Measurements from ENCODE around the gene HHAT.
"Not testable (repeated sequence)": the region's sequence is repeated elsewhere in the genome, so short reads cannot be mapped to it uniquely, and the experiment has no call there.

The HHAT gene

DNA sequence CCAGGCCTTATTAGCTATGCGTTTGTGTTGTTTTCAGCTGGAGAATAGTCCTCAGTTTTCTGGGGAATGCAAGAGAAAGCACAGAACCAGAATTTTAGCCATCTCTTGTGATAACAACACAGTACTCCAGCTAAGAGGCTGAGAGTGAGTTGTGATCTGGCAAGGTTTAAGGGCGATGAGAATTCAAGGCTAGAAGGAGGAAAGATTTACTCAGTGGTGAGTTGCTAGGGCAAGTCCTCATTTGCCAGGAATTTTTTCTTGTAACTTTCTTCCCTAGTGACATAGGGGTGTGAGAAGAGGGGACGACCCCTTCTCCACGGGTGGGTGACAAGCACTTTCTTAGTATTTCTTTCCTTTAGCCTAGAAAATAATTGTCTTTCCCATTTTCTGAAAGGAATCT is 53.2 kb downstream of the HHAT start:
- H3K4me3 Mint-ChIP-seq: no peak overlapping the region
- H3K9me3 Mint-ChIP-seq: no peaks in the 10 kb centered on the region
- ATAC-seq (no peak), DNase-seq (ENCODE audit: low spot score in 2 of 2) (no peak)
- H3K27ac Mint-ChIP-seq: no peak overlapping the region
- H3K36me3 Mint-ChIP-seq: no peaks in the 10 kb centered on the region
- H3K4me1 Mint-ChIP-seq: peaks cover under 1% of the 10 kb centered on the region

DNA sequence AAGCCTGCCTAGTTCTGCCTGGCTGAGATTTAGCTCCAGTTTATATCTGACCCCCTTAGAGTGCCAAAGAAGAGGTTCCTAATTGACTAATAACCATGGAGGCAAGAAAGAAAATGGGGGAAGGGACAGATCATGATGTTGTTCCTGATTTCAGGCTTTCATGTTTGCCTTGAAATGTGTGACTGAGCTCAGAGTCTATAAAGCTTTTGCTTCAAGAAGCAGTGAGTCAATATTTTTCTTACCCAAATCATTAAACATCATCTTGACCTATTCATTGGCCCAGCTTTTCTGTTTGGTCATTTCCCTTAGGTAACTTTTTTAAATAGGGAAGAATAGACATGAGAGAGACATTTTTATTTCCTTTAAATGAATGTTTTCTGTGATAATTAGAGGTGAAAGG is 55.9 kb downstream of the HHAT start:
- H3K9me3 Mint-ChIP-seq: no peaks in the 10 kb centered on the region
- DNase-seq (ENCODE audit: low spot score in 2 of 2): no peak
- ATAC-seq: no peak
- H3K27ac Mint-ChIP-seq: no peak overlapping the region
- H3K4me1 Mint-ChIP-seq: no peaks in the 10 kb centered on the region
- no peaks in the 10 kb centered on the region for H3K36me3 Mint-ChIP-seq
- no peak overlapping the region for H3K4me3 Mint-ChIP-seq

DNA sequence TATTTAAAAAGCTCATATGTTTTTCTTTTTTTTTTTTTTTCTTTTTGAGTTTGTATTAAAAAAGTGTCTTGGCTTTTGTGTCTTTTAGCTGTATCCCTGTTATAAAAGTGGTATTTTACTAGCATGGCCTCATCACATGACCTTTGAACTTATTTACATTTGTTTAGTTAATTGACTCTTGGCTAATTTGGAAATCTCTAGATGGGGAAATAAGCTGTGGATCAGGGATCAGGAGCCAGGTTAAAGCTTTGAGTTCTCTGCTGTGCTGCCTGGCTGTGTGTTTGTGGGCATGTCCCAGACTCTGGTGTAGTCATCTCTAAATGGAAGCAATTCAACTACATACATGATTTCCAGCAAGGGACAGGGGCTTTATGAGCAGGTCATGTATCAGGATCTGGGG is 56.5 kb downstream of the HHAT start:
- Mint-ChIP-seq H3K4me1 (no peaks in the 10 kb centered on the region), H3K9me3 (no peaks in the 10 kb centered on the region), H3K27ac (no peak overlapping the region), H3K4me3 (no peak overlapping the region), H3K36me3 (no peaks in the 10 kb centered on the region)
- ATAC-seq (no peak), DNase-seq (ENCODE audit: low spot score in 2 of 2) (no peak)

DNA sequence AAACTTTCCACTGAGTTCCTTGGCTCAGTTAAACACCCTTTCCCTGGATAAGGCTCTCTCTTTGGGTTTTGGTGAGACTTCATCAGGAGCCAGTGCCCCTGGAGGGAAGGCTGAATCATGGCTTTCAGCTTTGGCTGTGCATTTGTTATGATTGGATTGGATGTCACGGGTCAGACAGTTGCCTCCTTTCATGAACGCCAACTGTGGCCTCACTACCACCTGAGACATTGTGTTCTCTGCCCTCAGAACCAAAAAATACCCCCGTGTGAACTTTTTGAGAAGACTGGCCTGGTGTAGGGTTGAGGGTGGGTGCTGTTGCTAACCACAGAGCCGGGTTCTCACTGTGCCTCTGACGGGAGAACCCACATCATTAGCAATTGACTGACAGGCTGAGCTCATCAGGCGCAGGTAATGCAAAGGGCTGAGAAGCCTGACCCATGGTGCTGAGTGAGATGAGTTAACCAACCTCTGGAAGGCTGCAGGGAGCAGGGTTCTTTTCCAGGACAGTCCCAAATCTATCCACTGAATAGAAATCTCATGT is 65.6 kb downstream of the HHAT start:
- ATAC-seq: peak; percentile 87
- H3K9me3 Mint-ChIP-seq: no peaks in the 10 kb centered on the region
- peaks cover 23% of the 10 kb centered on the region for H3K4me1 Mint-ChIP-seq
- H3K36me3 Mint-ChIP-seq: peaks cover 7% of the 10 kb centered on the region
- no peak overlapping the region for H3K4me3 Mint-ChIP-seq
- peak in 1 of 2 donors; percentile 45 for DNase-seq (ENCODE audit: low spot score in 2 of 2)
- no peak overlapping the region for H3K27ac Mint-ChIP-seq

DNA sequence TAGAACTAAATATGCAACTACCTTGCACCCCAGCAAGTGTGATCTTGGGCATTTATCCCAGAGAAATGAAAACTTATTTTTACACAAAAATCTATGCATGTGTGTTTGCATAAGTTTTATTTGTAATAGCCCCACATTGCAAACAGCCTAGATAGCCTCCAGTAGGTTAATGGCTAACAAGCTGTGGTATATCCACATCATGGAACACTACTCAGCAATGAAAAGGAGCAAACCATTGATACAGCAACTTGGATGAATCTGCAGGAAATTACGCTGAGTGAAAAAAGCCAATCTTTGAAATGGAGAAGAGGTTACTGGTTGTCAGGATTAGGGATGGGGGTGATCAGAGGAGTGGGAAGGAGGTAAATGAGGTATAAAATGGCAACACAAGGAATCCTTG is 67.8 kb downstream of the HHAT start:
- Mint-ChIP-seq H3K9me3 (no peaks in the 10 kb centered on the region), H3K36me3 (peaks cover 7% of the 10 kb centered on the region), H3K4me3 (no peak overlapping the region), H3K4me1 (peaks cover 39% of the 10 kb centered on the region), H3K27ac (peak overlapping the region; percentile 35)
- no peak for DNase-seq (ENCODE audit: low spot score in 2 of 2)
- no peak for ATAC-seq

DNA sequence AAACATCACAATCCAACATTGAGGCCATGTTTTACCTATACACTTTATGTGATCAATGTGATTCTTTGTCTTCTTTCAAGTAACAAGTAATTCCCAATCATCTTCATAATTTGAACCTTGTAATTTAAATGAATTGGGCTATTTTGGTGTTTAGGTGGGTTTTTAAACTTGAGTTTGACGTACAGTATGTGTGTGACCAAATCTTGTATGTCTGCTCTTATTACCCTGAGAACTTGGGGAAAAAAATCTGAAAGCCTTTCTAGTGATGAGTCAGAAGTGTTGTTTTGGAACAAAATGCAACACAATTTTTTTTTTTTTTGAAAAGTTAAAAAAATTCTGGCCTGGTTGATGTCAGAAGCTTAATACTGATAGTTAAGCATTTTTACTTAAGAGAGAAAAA is 68.5 kb downstream of the HHAT start:
- no peaks in the 10 kb centered on the region for H3K9me3 Mint-ChIP-seq
- ATAC-seq: no peak
- H3K36me3 Mint-ChIP-seq: peaks cover 7% of the 10 kb centered on the region
- no peak for DNase-seq (ENCODE audit: low spot score in 2 of 2)
- H3K4me3 Mint-ChIP-seq: no peak overlapping the region
- H3K27ac Mint-ChIP-seq: no peak overlapping the region
- peaks cover 39% of the 10 kb centered on the region for H3K4me1 Mint-ChIP-seq

DNA sequence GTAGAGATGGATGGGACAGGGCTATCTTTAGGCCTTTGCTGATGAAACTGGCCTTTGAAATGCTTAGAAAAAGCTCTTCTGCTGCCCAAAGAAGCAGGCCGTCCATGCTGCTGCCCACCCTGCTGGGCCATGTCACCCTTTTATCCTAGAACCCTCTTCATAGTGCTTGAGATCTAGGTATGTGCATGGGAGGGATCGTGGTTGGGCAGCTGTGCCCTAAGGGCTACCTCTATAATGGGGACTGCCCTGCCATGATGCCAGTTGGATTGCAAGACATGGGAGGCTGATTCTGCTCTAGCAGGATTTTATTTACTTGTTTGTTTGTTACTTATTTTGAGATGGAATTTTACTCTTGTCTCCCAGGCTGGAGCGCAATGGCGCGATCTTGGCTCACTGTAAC is 69.0 kb downstream of the HHAT start:
- H3K27ac Mint-ChIP-seq: no peak overlapping the region
- DNase-seq (ENCODE audit: low spot score in 2 of 2): peak in 1 of 2 donors; percentile 42
- no peaks in the 10 kb centered on the region for H3K9me3 Mint-ChIP-seq
- ATAC-seq: no peak
- H3K36me3 Mint-ChIP-seq: peaks cover 7% of the 10 kb centered on the region
- peaks cover 39% of the 10 kb centered on the region for H3K4me1 Mint-ChIP-seq
- no peak overlapping the region for H3K4me3 Mint-ChIP-seq

DNA sequence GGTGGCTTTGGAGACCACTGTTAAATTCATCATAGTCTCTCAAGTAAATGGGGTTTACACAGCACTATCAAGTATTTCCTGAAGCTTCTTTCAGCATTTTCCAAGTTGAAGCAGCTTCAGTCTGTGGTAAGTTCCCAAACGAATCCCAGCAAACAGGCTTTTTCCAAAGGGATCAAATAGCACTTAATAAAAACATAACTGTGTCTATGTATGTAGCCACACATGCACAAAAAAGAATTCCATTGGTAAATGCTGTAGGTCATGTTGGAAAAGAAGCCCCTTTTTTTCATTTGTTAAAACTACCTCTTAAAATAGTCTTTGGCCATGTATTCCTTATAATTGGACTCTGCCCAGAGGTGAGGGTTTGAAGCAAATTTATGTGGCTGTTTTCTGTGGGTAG is 69.8 kb downstream of the HHAT start:
- Mint-ChIP-seq H3K4me1 (peaks cover 37% of the 10 kb centered on the region), H3K36me3 (peaks cover 6% of the 10 kb centered on the region), H3K9me3 (no peaks in the 10 kb centered on the region), H3K4me3 (no peak overlapping the region), H3K27ac (no peak overlapping the region)
- DNase-seq (ENCODE audit: low spot score in 2 of 2): no peak
- no peak for ATAC-seq

DNA sequence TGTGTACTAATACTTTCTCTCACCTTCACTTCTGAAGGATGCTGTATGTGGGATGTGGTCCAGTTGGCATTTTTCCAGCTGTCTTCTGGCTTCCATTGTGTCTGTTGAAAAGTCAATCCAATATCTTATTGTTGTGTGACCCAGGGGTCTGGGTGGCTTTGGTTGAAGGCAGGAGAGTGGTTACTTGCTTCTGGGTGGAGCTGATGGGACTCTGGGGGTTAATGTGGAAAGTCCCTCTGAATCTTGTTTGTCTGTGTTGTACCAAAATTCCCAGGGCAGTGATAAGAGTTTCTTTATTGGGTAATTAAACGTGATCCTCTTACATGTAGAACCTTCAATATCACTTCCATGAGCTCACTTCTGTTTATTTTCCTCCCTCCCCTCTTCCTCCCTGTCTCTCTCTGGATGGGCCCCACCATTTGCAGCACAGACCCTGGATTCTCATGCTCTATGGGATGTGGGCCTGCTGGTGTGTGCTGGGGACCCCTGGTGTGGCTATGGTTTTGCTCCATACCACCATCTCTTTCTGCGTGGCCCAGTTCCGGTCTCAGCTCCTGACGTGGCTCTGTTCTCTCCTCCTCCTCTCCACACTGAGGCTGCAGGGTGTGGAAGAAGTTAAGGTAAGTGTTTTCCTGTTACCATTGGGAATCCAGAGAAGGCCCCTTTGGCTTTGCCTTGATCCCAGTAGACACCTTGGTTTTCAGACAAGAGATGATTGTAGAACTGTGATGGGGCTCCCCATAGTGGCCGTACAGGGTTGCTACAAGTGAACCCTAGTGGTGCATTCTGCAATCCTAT is 71.5 kb downstream of the HHAT start:
- Mint-ChIP-seq H3K36me3 (no peaks in the 10 kb centered on the region), H3K4me1 (peaks cover 23% of the 10 kb centered on the region), H3K9me3 (no peaks in the 10 kb centered on the region), H3K4me3 (peak overlapping the region; percentile 17), H3K27ac (peak overlapping the region; percentile 4)
- peak; percentile 26 to 60 for DNase-seq (ENCODE audit: low spot score in 2 of 2)
- ATAC-seq: peak; percentile 83

DNA sequence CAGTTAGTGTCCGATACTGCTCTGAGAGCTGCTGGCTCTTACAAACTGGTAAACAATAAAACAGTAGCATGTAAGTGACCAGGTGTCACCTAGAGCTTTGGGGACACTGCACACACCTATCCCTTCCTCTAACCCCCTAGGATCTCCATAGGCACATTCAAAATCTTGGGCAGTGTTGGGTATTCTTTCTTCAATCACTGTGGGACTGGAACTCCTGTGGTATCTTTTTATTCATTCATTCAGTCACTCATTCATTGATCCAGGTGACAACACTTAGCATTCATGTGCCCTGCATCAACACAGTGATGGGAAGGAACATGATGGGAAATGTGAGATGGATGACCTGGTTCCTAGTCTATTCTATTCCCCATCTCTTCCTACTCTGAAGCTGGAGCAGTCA is 73.9 kb downstream of the HHAT start:
- DNase-seq (ENCODE audit: low spot score in 2 of 2) (no peak), ATAC-seq (no peak)
- Mint-ChIP-seq H3K4me3 (no peak overlapping the region), H3K4me1 (peaks cover 18% of the 10 kb centered on the region), H3K36me3 (no peaks in the 10 kb centered on the region), H3K9me3 (no peaks in the 10 kb centered on the region), H3K27ac (no peak overlapping the region)

DNA sequence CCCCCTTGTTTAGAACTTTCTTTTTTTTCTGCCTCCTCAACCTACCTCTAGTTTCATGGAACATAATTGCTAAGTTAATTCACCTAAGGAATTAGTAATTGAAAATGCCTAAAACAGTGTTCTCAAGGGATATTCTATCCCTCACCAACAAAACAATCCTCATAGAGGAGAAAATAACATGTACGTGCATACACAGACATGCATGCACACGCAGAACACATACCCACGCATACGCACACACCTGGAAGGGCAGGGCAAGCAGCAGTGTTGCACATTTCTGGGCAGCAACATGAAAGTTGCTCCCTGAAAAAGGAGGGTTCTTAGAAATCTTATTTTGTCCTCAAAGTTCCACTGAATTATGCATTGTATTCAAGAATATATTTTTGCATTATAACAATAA is 76.6 kb downstream of the HHAT start:
- H3K4me3 Mint-ChIP-seq: no peak overlapping the region
- peaks cover 6% of the 10 kb centered on the region for H3K4me1 Mint-ChIP-seq
- H3K36me3 Mint-ChIP-seq: no peaks in the 10 kb centered on the region
- peak overlapping the region; percentile 2 for H3K27ac Mint-ChIP-seq
- no peaks in the 10 kb centered on the region for H3K9me3 Mint-ChIP-seq
- DNase-seq (ENCODE audit: low spot score in 2 of 2) (no peak), ATAC-seq (no peak)

DNA sequence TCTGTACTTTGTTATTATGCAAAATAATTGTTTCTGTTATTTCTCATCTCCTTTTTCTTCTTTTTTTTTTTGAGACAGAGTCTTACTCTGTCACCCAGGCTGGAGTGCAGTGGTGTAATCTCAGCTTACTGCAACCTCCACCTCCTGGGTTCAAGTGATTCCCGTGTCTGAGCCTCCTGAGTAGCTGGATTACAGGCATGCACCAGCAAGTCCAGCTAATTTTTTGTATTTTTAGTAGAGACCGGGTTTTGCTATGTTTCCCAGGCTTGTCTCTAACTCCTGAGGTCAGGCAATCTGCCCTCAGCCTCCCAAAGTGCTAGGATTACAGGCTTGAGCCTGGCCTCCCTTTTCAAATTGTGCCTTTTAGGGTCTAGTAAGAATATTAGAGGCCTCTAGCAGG is 77.6 kb downstream of the HHAT start:
- H3K36me3 Mint-ChIP-seq; H3K4me3 Mint-ChIP-seq; H3K9me3 Mint-ChIP-seq; DNase-seq (ENCODE audit: low spot score in 2 of 2); H3K27ac Mint-ChIP-seq; ATAC-seq; H3K4me1 Mint-ChIP-seq: not testable (repeated sequence)

DNA sequence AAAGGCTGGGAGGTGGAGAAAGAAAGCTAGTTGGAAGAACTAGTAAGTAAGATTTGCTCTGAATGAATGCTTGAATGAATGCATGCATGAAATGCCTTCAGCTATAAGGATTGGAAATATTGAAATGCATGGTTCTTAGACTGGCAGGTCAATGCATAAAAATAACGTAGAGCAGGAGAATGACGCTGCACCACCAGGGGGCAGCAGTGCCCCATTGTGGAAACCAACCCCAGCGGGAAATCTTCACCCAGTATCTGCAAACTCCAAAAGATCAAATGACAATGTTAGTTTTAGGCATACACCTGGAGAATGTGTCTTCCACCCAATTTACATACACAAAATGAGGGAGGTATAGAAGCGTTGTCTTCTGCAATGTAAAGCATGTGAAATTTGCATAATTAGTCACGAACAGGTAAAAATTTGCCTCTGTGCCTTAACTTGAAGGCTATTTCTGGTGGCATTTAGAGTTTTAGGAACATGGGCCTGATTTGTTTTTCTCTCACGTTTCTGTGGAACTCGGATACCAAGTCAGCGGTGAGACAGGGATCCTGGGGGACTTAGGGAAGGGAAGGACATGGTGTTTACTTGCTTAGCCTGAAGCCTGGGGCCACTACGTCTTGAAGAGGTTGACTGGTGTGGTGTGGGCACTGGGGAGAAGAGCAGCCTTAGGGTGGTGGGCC is 78.6 kb downstream of the HHAT start:
- H3K4me1 Mint-ChIP-seq: no peaks in the 10 kb centered on the region
- H3K27ac Mint-ChIP-seq: no peak overlapping the region
- peak; percentile 69 to 85 for DNase-seq (ENCODE audit: low spot score in 2 of 2)
- no peak overlapping the region for H3K4me3 Mint-ChIP-seq
- no peaks in the 10 kb centered on the region for H3K9me3 Mint-ChIP-seq
- peak; percentile 71 for ATAC-seq
- no peaks in the 10 kb centered on the region for H3K36me3 Mint-ChIP-seq

DNA sequence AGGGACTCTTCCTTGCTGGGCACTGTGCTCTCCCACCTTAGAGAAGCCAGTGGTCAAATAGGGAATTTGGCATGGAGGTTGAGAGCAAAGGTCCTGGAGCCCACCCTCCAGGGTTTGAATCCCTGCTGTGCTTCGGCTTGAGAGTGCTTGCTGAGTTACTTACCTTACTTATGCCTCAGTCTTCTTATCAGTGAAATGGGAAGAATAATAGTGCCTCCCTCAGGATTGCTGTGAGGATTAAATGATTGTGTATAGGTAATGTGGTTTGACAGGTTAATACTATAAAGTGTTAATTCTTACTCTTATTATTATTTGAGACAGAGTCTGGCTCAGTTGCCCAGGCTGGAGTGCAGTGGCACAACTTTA is 79.2 kb downstream of the HHAT start:
- Mint-ChIP-seq H3K27ac (no peak overlapping the region), H3K4me3 (no peak overlapping the region), H3K4me1 (no peaks in the 10 kb centered on the region), H3K9me3 (no peaks in the 10 kb centered on the region), H3K36me3 (no peaks in the 10 kb centered on the region)
- DNase-seq (ENCODE audit: low spot score in 2 of 2): no peak
- no peak for ATAC-seq

DNA sequence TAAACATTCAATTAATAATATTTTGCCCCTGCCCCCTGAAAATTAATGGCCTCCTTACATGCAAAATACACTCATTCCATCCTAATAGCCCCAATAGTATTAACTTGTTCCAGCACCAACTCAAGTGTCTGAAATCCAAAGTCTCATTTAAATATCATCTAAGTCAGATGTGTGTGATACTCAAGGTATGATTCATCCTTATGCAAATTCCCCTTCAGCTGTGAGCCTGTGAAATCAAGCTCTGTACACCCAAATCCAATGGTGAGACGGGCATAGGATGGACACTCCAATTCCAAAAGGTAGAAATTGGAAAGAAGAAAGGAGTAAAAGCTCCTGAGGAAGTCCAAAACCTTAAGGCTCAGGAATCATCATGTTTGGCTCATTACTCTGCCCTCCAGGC is 83.5 kb downstream of the HHAT start:
- Mint-ChIP-seq H3K9me3 (no peaks in the 10 kb centered on the region), H3K27ac (no peak overlapping the region), H3K4me3 (no peak overlapping the region), H3K4me1 (no peaks in the 10 kb centered on the region), H3K36me3 (no peaks in the 10 kb centered on the region)
- no peak for ATAC-seq
- DNase-seq (ENCODE audit: low spot score in 2 of 2): no peak

DNA sequence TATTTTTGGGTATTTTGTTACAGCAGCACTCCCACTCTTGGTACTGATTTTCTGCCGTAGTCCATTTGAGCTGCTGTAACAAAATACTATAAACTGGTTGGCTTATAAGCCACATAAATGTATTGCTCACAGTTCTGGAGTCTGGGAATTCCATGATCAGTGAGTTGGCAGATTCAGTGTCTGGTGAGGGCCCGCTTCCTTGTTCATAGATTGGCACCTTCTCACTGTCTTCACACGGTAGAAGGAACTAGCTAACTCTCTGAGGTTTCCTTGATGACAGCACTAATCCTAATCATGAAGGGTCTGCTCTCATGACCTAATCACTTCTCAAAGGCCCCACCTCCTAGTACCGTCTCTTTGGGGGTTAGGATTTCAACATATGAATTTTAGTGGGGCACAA is 85.2 kb downstream of the HHAT start:
- DNase-seq (ENCODE audit: low spot score in 2 of 2) (no peak), ATAC-seq (no peak)
- Mint-ChIP-seq H3K27ac (no peak overlapping the region), H3K36me3 (no peaks in the 10 kb centered on the region), H3K4me3 (no peak overlapping the region), H3K4me1 (no peaks in the 10 kb centered on the region), H3K9me3 (no peaks in the 10 kb centered on the region)
